ENCODE results near the gene MAT2A.
"Not testable (repeated sequence)": the region's sequence is repeated elsewhere in the genome, so short reads cannot be mapped to it uniquely, and the experiment has no call there.

Gene MAT2A

DNA sequence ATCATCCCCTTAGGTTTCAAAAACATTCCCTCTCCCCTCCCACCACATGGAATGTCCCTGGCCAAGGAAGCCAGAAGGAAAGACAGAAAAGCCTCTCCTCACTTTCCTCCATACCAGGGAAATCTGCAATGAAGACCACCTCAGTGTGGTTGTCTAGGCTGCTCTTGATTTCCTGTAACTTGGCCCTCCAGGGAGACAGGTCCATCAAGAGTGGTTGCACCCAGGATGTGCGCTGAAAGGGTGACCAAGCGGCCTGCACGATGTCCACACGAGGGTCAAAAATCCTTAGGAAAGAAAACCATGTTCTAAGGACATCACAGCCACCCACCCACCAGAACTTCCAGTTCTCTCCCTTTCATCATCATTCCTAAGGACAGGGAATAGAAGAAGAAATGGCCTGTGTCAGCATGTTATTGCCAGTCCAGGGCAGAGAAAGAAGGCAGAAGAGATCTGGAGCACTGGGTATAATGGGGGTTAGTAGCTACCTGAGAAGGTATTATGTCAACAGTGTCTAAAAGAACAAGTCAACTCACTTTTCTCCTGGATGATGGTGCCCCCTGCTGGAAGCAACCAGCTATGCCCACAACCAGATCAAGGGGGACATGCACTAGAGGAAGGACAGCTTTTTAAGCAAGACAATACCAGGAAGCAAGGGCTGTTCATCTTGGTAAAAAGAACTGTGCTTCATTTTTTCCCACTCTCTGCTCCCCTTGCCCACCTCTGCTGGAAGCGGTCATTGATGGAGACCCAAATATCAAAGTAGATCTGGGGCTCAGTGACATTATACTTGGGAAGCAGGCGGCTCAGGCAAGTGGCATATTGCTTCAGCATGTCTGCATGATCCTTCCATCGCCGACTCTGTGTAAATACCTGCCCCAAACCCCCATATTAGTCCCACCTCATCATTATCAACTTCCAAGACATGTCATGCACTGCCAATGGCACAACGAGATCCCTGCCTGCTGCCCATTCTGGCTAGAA lies 13.0 kb downstream of the MAT2A start:
- H3K27ac ChIP-seq (ENCODE audit: low read length) = no peak overlapping the region

DNA sequence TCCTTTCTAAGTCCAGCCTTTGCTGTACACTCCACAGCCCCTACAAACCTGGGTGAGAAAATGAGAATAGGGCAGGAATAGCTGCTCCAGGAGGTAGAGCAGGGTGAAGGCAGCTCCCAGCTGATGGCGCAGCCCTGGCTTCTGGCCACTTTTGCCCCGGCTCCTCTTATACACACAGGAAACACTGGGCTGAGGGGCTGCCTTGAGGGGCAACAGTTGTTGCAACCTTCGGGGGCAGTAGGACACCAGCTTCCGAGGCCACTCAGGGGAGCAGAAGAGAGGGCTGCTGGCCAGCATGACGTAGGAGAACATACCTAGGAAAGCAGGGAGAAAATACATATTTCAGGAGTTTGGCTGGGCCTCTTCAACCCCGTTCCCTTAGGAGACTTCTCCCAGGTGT lies 14.2 kb downstream of the MAT2A start:
- H3K4me1 ChIP-seq (ENCODE audit: control insufficient read depth, low read depth, low read length) = no peaks in the 10 kb centered on the region
- no peak overlapping the region for H3K4me3 ChIP-seq (ENCODE audit: low read length)
- no peak overlapping the region for H3K9ac ChIP-seq (ENCODE audit: low read length)
- no peak overlapping the region for H3K27ac ChIP-seq (ENCODE audit: low read length)
- H3K36me3 ChIP-seq (ENCODE audit: control insufficient read depth, low read depth, low read length) = peaks cover 45% of the 10 kb centered on the region
- H3K9me3 ChIP-seq (ENCODE audit: control insufficient read depth, low read depth, low read length) = no peaks in the 10 kb centered on the region
- no peaks in the 10 kb centered on the region for H3K27me3 ChIP-seq (ENCODE audit: control insufficient read depth, insufficient read depth, low read length)

More for the DNA sequence above, 13.0 kb downstream of the MAT2A start:
- no peaks in the 10 kb centered on the region for H3K9me3 ChIP-seq (ENCODE audit: control insufficient read depth, low read depth, low read length)
- H3K4me1 ChIP-seq (ENCODE audit: control insufficient read depth, low read depth, low read length) = no peaks in the 10 kb centered on the region
- H3K36me3 ChIP-seq (ENCODE audit: control insufficient read depth, low read depth, low read length) = peaks cover 45% of the 10 kb centered on the region
- no peak overlapping the region for H3K4me3 ChIP-seq (ENCODE audit: low read length)
- H3K27me3 ChIP-seq (ENCODE audit: control insufficient read depth, insufficient read depth, low read length) = no peaks in the 10 kb centered on the region
- no peak overlapping the region for H3K9ac ChIP-seq (ENCODE audit: low read length)

DNA sequence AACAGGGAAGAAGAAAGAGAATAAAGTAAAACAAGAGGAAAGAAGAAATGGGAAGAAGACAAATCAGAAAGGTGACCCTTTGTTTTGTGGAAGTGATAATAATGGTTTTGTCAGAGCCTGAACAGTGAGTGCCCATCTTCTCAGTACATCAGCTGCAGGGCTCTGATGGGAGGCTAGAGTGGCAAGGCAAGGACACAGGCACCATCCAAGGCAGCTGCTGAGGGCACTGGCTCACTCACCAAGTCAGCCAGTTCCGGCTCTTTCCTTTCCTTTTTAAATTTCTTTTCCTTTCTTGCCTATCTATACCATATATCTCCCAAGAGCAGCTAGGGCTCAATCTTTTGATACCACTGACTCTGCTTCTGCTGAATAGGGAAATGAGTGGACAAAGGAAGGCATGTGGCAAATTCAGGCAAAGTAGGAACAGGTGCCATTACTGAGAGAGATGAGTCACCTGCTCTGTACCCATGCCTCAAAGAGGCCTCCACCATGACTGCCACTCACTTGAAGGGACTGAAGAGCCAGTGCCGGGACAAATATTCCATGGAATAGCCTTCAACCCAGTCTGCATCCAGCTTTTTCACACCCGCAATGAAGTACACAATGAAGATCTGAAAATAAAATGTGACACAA lies 16.1 kb downstream of the MAT2A start:
- H3K9me3 ChIP-seq (ENCODE audit: control insufficient read depth, low read depth, low read length) = no peaks in the 10 kb centered on the region
- no peak overlapping the region for H3K27ac ChIP-seq (ENCODE audit: low read length)
- H3K9ac ChIP-seq (ENCODE audit: low read length) = no peak overlapping the region
- H3K27me3 ChIP-seq (ENCODE audit: control insufficient read depth, insufficient read depth, low read length) = no peaks in the 10 kb centered on the region
- H3K4me3 ChIP-seq (ENCODE audit: low read length) = no peak overlapping the region
- no peaks in the 10 kb centered on the region for H3K4me1 ChIP-seq (ENCODE audit: control insufficient read depth, low read depth, low read length)
- peaks cover 42% of the 10 kb centered on the region for H3K36me3 ChIP-seq (ENCODE audit: control insufficient read depth, low read depth, low read length)

DNA sequence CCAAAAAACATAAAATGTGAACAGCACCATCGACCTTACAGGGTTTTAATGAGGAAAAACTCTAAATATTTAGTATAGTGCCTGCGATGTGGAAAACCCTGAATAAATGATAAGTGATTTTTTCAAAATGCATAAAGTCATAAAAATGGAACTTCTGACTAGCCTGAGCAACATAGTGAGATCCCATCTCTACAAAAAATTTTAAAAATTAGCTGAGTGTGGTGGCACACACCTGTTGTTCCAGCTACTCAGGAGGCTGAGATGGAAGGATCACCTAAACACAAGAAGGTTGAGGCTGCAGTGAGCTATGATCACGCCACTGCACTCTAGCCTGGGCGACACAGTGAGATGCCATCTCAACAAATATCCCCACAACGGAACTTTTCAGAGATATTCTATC lies 18.2 kb downstream of the MAT2A start:
- H3K36me3 ChIP-seq (ENCODE audit: control insufficient read depth, low read depth, low read length) = peaks cover 23% of the 10 kb centered on the region

DNA sequence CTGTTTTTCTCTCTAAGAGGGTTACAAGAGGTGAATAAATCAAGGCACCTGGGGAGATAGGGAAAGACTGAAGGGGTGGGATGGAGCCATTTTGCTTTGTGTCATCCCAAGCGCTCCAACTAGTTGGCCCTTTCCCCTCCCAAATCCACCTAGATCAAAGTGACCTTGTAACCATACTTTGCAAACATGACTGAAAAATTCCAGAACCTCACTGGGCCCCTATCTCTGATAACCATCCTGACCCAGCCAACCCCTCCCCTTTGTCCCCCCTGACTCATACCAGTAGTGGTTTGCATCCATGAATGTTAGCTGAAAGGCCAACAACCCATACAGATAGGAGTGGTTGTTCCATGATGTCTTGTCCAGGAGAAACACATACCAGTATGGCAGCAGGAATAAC lies 19.2 kb downstream of the MAT2A start:
- peaks cover 16% of the 10 kb centered on the region for H3K36me3 ChIP-seq (ENCODE audit: control insufficient read depth, low read depth, low read length)
- no peak overlapping the region for H3K9ac ChIP-seq (ENCODE audit: low read length)
- H3K27me3 ChIP-seq (ENCODE audit: control insufficient read depth, insufficient read depth, low read length) = no peaks in the 10 kb centered on the region
- no peaks in the 10 kb centered on the region for H3K9me3 ChIP-seq (ENCODE audit: control insufficient read depth, low read depth, low read length)
- H3K27ac ChIP-seq (ENCODE audit: low read length) = no peak overlapping the region
- H3K4me1 ChIP-seq (ENCODE audit: control insufficient read depth, low read depth, low read length) = no peaks in the 10 kb centered on the region
- no peak overlapping the region for H3K4me3 ChIP-seq (ENCODE audit: low read length)

More for the DNA sequence above, 18.2 kb downstream of the MAT2A start:
- H3K27me3 ChIP-seq (ENCODE audit: control insufficient read depth, insufficient read depth, low read length) = no peaks in the 10 kb centered on the region
- no peak overlapping the region for H3K27ac ChIP-seq (ENCODE audit: low read length)
- H3K9ac ChIP-seq (ENCODE audit: low read length) = no peak overlapping the region
- no peaks in the 10 kb centered on the region for H3K4me1 ChIP-seq (ENCODE audit: control insufficient read depth, low read depth, low read length)
- no peak overlapping the region for H3K4me3 ChIP-seq (ENCODE audit: low read length)
- H3K9me3 ChIP-seq (ENCODE audit: control insufficient read depth, low read depth, low read length) = no peaks in the 10 kb centered on the region

DNA sequence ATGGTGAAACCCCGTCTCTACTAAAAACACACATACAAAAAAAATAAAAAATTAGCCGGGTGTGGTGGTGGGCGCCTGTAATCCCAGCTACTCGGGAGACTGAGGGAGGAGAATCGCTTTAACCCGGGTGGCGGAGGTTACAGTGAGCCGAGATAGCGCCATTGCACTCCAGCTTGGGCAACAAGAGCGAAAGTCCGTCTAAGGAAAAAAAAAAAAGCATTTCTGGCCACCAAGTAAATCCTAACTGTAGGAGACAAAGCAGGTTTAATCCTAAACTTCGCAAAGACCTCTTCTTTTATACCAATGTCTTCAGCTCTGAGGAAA lies 21.4 kb downstream of the MAT2A start:
- not testable (repeated sequence) for H3K36me3 ChIP-seq (ENCODE audit: control insufficient read depth, low read depth, low read length); H3K9me3 ChIP-seq (ENCODE audit: control insufficient read depth, low read depth, low read length); H3K4me1 ChIP-seq (ENCODE audit: control insufficient read depth, low read depth, low read length); H3K27ac ChIP-seq (ENCODE audit: low read length); H3K27me3 ChIP-seq (ENCODE audit: control insufficient read depth, insufficient read depth, low read length)
- Histone ChIP-seq H3K9ac (ENCODE audit: low read length) (peak overlapping the region; percentile 73), H3K4me3 (ENCODE audit: low read length) (peak overlapping the region; percentile 85)

DNA sequence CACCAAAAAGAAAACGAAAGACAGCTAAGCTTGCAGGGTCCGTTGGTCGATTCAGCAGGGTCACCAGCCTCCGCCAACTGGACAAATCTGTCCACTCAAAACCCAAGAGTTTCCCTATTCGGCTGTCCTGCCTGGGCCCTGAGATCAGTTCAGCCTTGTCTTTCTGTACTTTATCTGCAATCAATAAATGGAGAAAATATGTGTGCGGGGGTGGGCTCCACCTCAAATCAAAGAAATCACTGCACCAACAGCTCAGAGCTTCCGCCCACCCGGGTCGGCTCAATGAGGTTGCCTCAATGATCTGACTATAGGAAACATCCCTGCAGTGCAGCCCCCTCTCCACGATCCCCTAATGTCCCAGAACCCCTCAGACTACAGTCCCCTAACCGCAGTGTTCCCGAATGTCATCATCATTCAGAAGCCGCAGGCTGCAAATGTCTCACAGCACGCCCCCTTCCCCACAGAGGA lies 21.9 kb downstream of the MAT2A start:
- Histone ChIP-seq H3K27me3 (ENCODE audit: control insufficient read depth, insufficient read depth, low read length) (no peaks in the 10 kb centered on the region), H3K27ac (ENCODE audit: low read length) (no peak overlapping the region), H3K4me3 (ENCODE audit: low read length) (peak overlapping the region; percentile 85), H3K9me3 (ENCODE audit: control insufficient read depth, low read depth, low read length) (no peaks in the 10 kb centered on the region), H3K9ac (ENCODE audit: low read length) (peak overlapping the region; percentile 73), H3K36me3 (ENCODE audit: control insufficient read depth, low read depth, low read length) (no peaks in the 10 kb centered on the region), H3K4me1 (ENCODE audit: control insufficient read depth, low read depth, low read length) (no peaks in the 10 kb centered on the region)

DNA sequence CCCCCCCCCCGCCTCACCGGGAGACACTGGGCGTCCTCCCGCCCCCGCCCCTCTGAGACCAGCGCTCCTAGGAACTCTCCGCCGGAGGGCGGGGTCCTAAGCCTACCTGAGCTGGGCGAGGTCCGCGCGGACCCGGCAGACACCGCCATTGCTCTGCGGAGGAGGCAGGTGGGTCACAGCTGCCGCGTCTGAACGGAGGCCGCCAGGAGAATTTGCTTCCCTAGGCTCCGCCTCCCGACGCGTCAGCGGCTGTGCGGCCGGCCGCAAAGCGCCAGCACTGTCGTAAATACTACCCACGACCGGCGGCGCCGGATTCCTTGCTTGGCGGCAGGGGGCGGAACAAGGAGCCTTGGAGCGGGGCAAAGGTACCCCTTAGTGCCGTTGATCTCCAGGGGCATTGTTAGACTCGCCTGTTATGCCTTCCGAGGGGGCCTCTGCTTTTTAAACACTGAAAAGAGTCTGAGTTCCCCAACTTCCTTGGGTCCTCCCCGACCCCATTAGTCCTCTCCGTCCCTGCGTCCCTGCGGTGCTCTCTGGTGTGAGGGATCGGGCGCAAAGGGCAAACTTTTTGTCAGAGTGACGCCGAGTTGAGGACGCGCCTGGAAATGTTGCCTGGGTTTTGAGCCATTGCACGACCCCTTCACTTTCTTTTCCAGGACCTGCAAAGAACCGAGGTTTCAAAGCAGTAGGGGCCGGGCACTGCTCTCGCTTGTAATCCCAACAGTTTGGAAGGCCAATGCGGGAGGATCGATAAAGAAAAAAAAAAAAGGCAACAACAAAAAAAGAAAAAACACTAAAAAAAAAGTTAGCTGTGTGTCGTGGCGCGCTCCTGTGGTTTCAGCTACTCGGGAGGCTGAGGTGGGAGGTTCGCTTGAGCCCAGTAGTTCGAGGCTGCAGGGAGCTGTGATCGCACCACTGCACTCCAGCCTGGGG lies 22.6 kb downstream of the MAT2A start, which contains the start of gene GGCX:
Gene GGCX, minus strand, starts transcription at position 214 of the 933 bp plus-strand sequence. Its CDS starts 65 bp downstream, at position 149.
- H3K9ac ChIP-seq (ENCODE audit: low read length) = peak within 1 kb of the TSS; percentile 87
- no peaks in the 10 kb centered on the region for H3K9me3 ChIP-seq (ENCODE audit: control insufficient read depth, low read depth, low read length)
- H3K4me3 ChIP-seq (ENCODE audit: low read length) = peak within 1 kb of the TSS; percentile 85
- H3K4me1 ChIP-seq (ENCODE audit: control insufficient read depth, low read depth, low read length) = no peaks in the 10 kb centered on the region
- H3K27ac ChIP-seq (ENCODE audit: low read length) = peak within 1 kb of the TSS; percentile 88
- no peaks in the 10 kb centered on the region for H3K36me3 ChIP-seq (ENCODE audit: control insufficient read depth, low read depth, low read length)
- H3K27me3 ChIP-seq (ENCODE audit: control insufficient read depth, insufficient read depth, low read length) = no peaks in the 10 kb centered on the region

DNA sequence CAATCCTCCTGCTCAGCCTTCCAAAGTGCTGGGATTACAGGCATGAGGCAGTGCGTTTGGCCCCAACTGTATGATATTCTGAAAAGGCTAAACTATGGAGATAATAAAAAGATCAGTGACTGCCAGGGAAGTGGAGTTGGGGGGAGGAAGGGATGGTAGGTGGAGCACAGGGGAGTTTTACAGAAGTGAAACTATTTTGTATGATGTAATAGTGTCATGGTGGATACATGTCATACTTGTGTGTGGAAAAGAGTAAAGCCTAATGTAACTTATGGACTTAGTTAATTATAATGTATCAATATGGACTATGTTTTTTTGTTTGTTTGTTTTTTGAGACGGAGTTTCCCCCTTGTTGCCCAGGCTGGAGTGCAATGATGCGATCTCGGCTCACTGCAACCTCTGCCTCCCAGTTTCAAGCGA lies 25.2 kb downstream of the MAT2A start:
- H3K27me3 ChIP-seq (ENCODE audit: control insufficient read depth, insufficient read depth, low read length) = no peaks in the 10 kb centered on the region
- no peaks in the 10 kb centered on the region for H3K9me3 ChIP-seq (ENCODE audit: control insufficient read depth, low read depth, low read length)
- no peaks in the 10 kb centered on the region for H3K4me1 ChIP-seq (ENCODE audit: control insufficient read depth, low read depth, low read length)
- no peaks in the 10 kb centered on the region for H3K36me3 ChIP-seq (ENCODE audit: control insufficient read depth, low read depth, low read length)
- H3K27ac ChIP-seq (ENCODE audit: low read length) = no peak overlapping the region
- no peak overlapping the region for H3K4me3 ChIP-seq (ENCODE audit: low read length)
- H3K9ac ChIP-seq (ENCODE audit: low read length) = no peak overlapping the region

DNA sequence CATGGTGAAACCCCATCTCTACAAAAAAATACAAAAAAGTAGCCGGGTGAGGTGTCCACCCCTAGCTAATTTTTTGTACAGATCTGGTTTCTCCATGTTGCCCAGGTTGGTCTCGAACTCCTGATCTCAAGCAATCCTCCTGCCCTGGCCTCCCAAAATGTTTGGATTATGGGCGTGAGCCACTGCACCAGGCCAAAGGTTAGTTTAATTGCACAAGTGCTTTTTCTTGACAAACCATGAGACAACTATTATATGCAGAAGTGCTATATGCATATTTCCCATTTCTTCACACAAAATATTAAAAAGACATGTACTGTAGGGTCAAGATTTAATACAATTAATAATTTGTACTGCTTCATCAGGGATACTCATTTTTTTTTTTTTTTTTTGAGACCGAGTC lies 27.3 kb downstream of the MAT2A start:
- Histone ChIP-seq H3K27ac (ENCODE audit: low read length) (no peak overlapping the region), H3K9me3 (ENCODE audit: control insufficient read depth, low read depth, low read length) (no peaks in the 10 kb centered on the region), H3K4me3 (ENCODE audit: low read length) (no peak overlapping the region), H3K9ac (ENCODE audit: low read length) (no peak overlapping the region), H3K36me3 (ENCODE audit: control insufficient read depth, low read depth, low read length) (no peaks in the 10 kb centered on the region), H3K27me3 (ENCODE audit: control insufficient read depth, insufficient read depth, low read length) (peaks cover 20% of the 10 kb centered on the region), H3K4me1 (ENCODE audit: control insufficient read depth, low read depth, low read length) (no peaks in the 10 kb centered on the region)

DNA sequence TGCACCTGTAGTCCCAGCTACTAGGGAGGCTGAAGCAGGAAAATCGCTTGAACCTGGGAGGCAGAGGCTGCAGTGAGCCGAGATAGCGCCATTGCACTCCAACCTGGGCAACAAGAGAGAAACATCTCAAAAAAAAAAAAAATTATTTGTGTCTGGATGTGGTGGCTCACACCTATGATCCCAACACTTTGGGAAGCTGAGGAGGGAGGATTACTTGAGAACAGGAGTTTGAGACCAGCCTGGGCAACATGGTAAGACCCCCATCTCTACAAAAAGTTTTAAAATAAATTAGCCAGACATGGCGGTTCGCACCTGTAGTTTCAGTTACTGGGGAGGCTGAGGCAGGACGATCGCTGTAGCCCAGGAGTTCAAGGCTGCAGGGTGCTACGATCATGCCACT lies 36.8 kb downstream of the MAT2A start:
- Histone ChIP-seq H3K9me3 (ENCODE audit: control insufficient read depth, low read depth, low read length) (no peaks in the 10 kb centered on the region), H3K27ac (ENCODE audit: low read length) (no peak overlapping the region), H3K4me1 (ENCODE audit: control insufficient read depth, low read depth, low read length) (peaks cover 25% of the 10 kb centered on the region), H3K4me3 (ENCODE audit: low read length) (no peak overlapping the region), H3K36me3 (ENCODE audit: control insufficient read depth, low read depth, low read length) (no peaks in the 10 kb centered on the region), H3K9ac (ENCODE audit: low read length) (no peak overlapping the region), H3K27me3 (ENCODE audit: control insufficient read depth, insufficient read depth, low read length) (peaks cover 32% of the 10 kb centered on the region)
